A673 (cell line): ENCODE results near the gene CLDN3. TPM values are rescaled to one million over a fixed set of nuclear protein-coding genes. Genes with fewer than 3 reads are reported as not detected.
"Not testable (repeated sequence)": the region's sequence is repeated elsewhere in the genome, so short reads cannot be mapped to it uniquely, and the experiment has no call there.

ENCODE experiments used
- BruUV-seq: library from RNA; stranded (reverse); fragments of 400-500 nt; replicated peaks from 2 replicates; lab custom pipeline; 2021; lab: Mats Ljungman, UMichigan
- CTCF ChIA-PET: fragments of 300-600 bp; sonication (Branson Sonifier 250); formaldehyde crosslinking; loops from one replicate; lab custom pipeline; 2022; ENCODE audit warnings: antibody characterized with exemption; lab: Charles Lee
- POLR2A ChIA-PET: fragments of 300-600 bp; sonication (Branson Sonifier 250); formaldehyde crosslinking; loops from one replicate; lab custom pipeline; 2022; ENCODE audit warnings: antibody characterized with exemption; ENCODE audit not compliant: low non-redundant PET; lab: Charles Lee
- DNase-seq: peaks from one replicate; pipeline ENCODE4 v3.0.0-alpha.2; 2015; ENCODE audit warnings: low spot score
- H3K27ac ChIP-seq: fragments of 200-600 bp; sonication (generic); 2 replicates; pipeline ENCODE4 v1.5.1; 2016; ENCODE audit warnings: mixed run types, low read depth, mild to moderate bottlenecking, mixed read lengths, antibody characterized with exemption, low read length; ENCODE audit not compliant: poor library complexity, severe bottlenecking
- H3K27me3 ChIP-seq: fragments of 200-600 bp; sonication (generic); replicated peaks from 2 replicates; pipeline ENCODE4 v1.6.1; 2017; ENCODE audit warnings: mixed run types, low read depth, mild to moderate bottlenecking, mixed read lengths, antibody characterized with exemption, low read length; ENCODE audit not compliant: insufficient read depth, poor library complexity
- H3K36me3 ChIP-seq: fragments of 200-600 bp; sonication (generic); 2 replicates; pipeline ENCODE4 v1.6.1; 2016; ENCODE audit warnings: mixed run types, mild to moderate bottlenecking, mixed read lengths, antibody characterized with exemption, low read length; ENCODE audit not compliant: insufficient read depth, poor library complexity, severe bottlenecking
- H3K4me1 ChIP-seq: fragments of 200-600 bp; sonication (generic); 2 replicates; pipeline ENCODE4 v1.6.1; 2017; ENCODE audit warnings: mixed run types, mild to moderate bottlenecking, mixed read lengths, antibody characterized with exemption, low read length; ENCODE audit not compliant: insufficient read depth, poor library complexity, severe bottlenecking
- H3K4me3 ChIP-seq: fragments of 200-600 bp; sonication (generic); 2 replicates; pipeline ENCODE4 v1.5.1; 2016; ENCODE audit warnings: low read depth, mixed run types, mild to moderate bottlenecking, mixed read lengths, low read length; ENCODE audit not compliant: poor library complexity, severe bottlenecking
- H3K9me3 ChIP-seq: fragments of 200-600 bp; sonication (generic); 2 replicates; pipeline ENCODE4 v1.6.1; 2016; ENCODE audit warnings: mixed run types, low read depth, mild to moderate bottlenecking, mixed read lengths, antibody characterized with exemption, low read length; ENCODE audit not compliant: poor library complexity, severe bottlenecking
- CTCF ChIP-seq: fragments of 300-800, 200-600 bp; sonication (generic); conservative IDR thresholded peaks from 2 replicates; pipeline ENCODE4 v1.5.1; 2017; ENCODE audit warnings: low read depth, mild to moderate bottlenecking, antibody characterized with exemption, low read length, moderate library complexity, mixed read lengths
- EZH2 ChIP-seq: fragments of 200-600 bp; sonication (generic); IDR thresholded peaks from 2 replicates; pipeline ENCODE4 v1.6.1; 2017; ENCODE audit warnings: borderline replicate concordance, low read depth, mild to moderate bottlenecking, mixed read lengths, antibody characterized with exemption, low read length; ENCODE audit not compliant: poor library complexity, severe bottlenecking
- intact Hi-C: fragments of 100-400 bp; cut with micrococcal nuclease; formaldehyde crosslinking; loops from one replicate; pipeline ENCODE4 v1.10.0; 2022; ENCODE audit not compliant: unreplicated experiment
- total RNA-seq: library from RNA; stranded (reverse); gene quantifications from 2 replicates; pipeline ENCODE4 v1.2.3, GENCODE V29; 2021

The CLDN3 gene
- total RNA-seq, 1 experiment from 2014 or later = not detected

GRCh38 chr7:73799282-73800141, 29.4 kb upstream of the CLDN3 start:
- intact Hi-C loops = no loop called here
- BruUV-seq = no TSS peak
- DNase-seq = no peak
- H3K4me1 ChIP-seq = no peaks in the 10 kb centered on the region
- ChIA-PET CTCF (interaction anchor here (0.6 kb wide), 1 partner anchor 54 kb away, joined by 3 read pairs; no protein-coding TSS in a partner anchor), POLR2A (no interaction called here)
- H3K27me3 ChIP-seq = no peaks in the 10 kb centered on the region
- no peak overlapping the region for H3K4me3 ChIP-seq
- no peaks in the 10 kb centered on the region for H3K36me3 ChIP-seq
- no peak overlapping the region for H3K27ac ChIP-seq
- no peaks in the 10 kb centered on the region for H3K9me3 ChIP-seq
- no peak for TF ChIP-seq EZH2
- no peak for TF ChIP-seq CTCF

GRCh38 chr7:73797176-73797575, 27.1 kb upstream of the CLDN3 start:
- intact Hi-C loops, CTCF ChIA-PET, DNase-seq, H3K9me3 ChIP-seq, H3K27ac ChIP-seq, BruUV-seq, H3K27me3 ChIP-seq, POLR2A ChIA-PET, H3K4me3 ChIP-seq, H3K36me3 ChIP-seq, H3K4me1 ChIP-seq: not testable (repeated sequence)

- BruUV-seq, DNase-seq, POLR2A ChIA-PET, H3K9me3 ChIP-seq, H3K4me3 ChIP-seq, H3K27ac ChIP-seq, intact Hi-C loops, H3K4me1 ChIP-seq, H3K36me3 ChIP-seq, CTCF ChIA-PET, H3K27me3 ChIP-seq: not testable (repeated sequence)
These were observed 26.6 kb upstream of the CLDN3 start for GRCh38 chr7:73796656-73797055.

- H3K27me3 ChIP-seq, H3K36me3 ChIP-seq, H3K9me3 ChIP-seq, CTCF ChIA-PET, POLR2A ChIA-PET, DNase-seq, H3K4me3 ChIP-seq, H3K4me1 ChIP-seq, intact Hi-C loops, H3K27ac ChIP-seq, BruUV-seq: not testable (repeated sequence)
These were observed 25.1 kb upstream of the CLDN3 start for GRCh38 chr7:73795188-73795587.

GRCh38 chr7:73791170-73791690, 21.2 kb upstream of the CLDN3 start:
- H3K27ac ChIP-seq, H3K27me3 ChIP-seq, H3K9me3 ChIP-seq, H3K4me3 ChIP-seq, POLR2A ChIA-PET, CTCF ChIA-PET, H3K4me1 ChIP-seq, DNase-seq, BruUV-seq, intact Hi-C loops, H3K36me3 ChIP-seq: not testable (repeated sequence)
